Calu3 (cell line): ENCODE results near the gene PTPRC. TPM values are rescaled to one million over a fixed set of nuclear protein-coding genes. Genes with fewer than 3 reads are reported as not detected.

Experiments used
- BruUV-seq: library from RNA; stranded (reverse); fragments of 400-500 nt; replicated peaks from 2 replicates; lab custom pipeline; 2021; lab: Mats Ljungman, UMichigan
- CTCF ChIA-PET: fragments of 300-600 bp; sonication (Branson Sonifier 250); formaldehyde crosslinking; loops from one replicate; lab custom pipeline; 2022; ENCODE audit warnings: antibody characterized with exemption; lab: Charles Lee
- DNase-seq: peaks from one replicate; pipeline ENCODE4 v3.0.0; 2022
- H3K27ac Mint-ChIP-seq: one replicate; pipeline ENCODE4 v1.8.0; 2022; ENCODE audit warnings: mixed read lengths; ENCODE audit not compliant: unreplicated experiment
- H3K27me3 Mint-ChIP-seq: one replicate; pipeline ENCODE4 v1.8.0; 2022; ENCODE audit warnings: mixed read lengths; ENCODE audit not compliant: unreplicated experiment
- H3K36me3 Mint-ChIP-seq: one replicate; pipeline ENCODE4 v1.8.0; 2022; ENCODE audit warnings: mild to moderate bottlenecking, moderate library complexity, mixed read lengths; ENCODE audit not compliant: insufficient read depth, unreplicated experiment
- H3K4me1 Mint-ChIP-seq: one replicate; pipeline ENCODE4 v1.8.0; 2022; ENCODE audit warnings: mild to moderate bottlenecking, low read depth, mixed read lengths; ENCODE audit not compliant: unreplicated experiment
- H3K4me3 Mint-ChIP-seq: one replicate; pipeline ENCODE4 v1.8.0; 2022; ENCODE audit warnings: mild to moderate bottlenecking, low read depth, moderate library complexity, mixed read lengths; ENCODE audit not compliant: unreplicated experiment
- H3K9me3 Mint-ChIP-seq: one replicate; pipeline ENCODE4 v1.8.0; 2022; ENCODE audit warnings: low read depth, mixed read lengths; ENCODE audit not compliant: unreplicated experiment
- intact Hi-C: fragments of 100-400 bp; cut with micrococcal nuclease; formaldehyde crosslinking; loops from one replicate; pipeline ENCODE4 v1.10.0; 2022; ENCODE audit not compliant: unreplicated experiment
- total RNA-seq: library from RNA; stranded (reverse); gene quantifications from 2 replicates; pipeline ENCODE4 v1.2.3, GENCODE V29; 2022
- TF ChIP-seq, protein P1 (sequence below): fragments of 200-600 bp; IDR thresholded peaks from one replicate; pipeline ENCODE4 v1.8.0; 2022; ENCODE audit warnings: antibody characterized with exemption; ENCODE audit not compliant: unreplicated experiment

The PTPRC gene
- total RNA-seq, 1 experiment from 2014 or later = not detected

DNA sequence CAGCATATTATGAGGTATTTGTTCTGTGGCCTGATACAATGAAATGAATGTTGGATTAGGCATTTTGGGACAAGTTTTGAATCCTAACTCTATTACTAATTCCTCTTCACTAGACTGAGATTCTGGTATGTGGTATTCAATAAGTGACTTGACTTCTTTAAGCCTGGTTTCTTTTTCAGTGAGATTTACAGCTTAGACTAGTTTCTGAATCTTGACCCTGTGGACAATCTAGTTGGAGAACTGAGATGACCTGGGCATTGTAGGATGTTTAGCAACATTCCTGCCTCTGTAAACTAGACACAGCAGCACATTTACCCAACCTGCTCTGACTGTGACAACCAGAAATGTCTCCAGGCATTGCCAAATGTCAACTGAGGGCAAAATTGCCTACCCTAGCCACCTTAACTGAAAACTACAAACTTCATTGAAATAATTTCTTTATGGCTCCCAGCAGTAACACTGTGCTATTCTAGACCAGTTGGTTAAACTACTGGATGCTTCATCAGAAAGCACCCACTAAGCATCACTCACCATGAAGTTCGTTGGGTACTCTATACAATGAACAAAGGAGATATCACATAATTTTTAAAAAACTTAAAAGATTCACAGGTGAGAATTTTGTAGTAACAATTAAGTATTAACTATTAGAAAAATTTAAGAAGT, 16.8 kb downstream of the PTPRC start:
- DNase-seq = no peak
- Mint-ChIP-seq H3K27ac (no peak overlapping the region), H3K4me1 (no peaks in the 10 kb centered on the region), H3K27me3 (no peaks in the 10 kb centered on the region), H3K4me3 (no peak overlapping the region), H3K9me3 (no peaks in the 10 kb centered on the region), H3K36me3 (no peaks in the 10 kb centered on the region)
- CTCF ChIA-PET = no interaction called here
- intact Hi-C loops = no loop called here
- TF ChIP-seq, protein P1, sequence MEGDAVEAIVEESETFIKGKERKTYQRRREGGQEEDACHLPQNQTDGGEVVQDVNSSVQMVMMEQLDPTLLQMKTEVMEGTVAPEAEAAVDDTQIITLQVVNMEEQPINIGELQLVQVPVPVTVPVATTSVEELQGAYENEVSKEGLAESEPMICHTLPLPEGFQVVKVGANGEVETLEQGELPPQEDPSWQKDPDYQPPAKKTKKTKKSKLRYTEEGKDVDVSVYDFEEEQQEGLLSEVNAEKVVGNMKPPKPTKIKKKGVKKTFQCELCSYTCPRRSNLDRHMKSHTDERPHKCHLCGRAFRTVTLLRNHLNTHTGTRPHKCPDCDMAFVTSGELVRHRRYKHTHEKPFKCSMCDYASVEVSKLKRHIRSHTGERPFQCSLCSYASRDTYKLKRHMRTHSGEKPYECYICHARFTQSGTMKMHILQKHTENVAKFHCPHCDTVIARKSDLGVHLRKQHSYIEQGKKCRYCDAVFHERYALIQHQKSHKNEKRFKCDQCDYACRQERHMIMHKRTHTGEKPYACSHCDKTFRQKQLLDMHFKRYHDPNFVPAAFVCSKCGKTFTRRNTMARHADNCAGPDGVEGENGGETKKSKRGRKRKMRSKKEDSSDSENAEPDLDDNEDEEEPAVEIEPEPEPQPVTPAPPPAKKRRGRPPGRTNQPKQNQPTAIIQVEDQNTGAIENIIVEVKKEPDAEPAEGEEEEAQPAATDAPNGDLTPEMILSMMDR = no peak
- BruUV-seq = no TSS peak

DNA sequence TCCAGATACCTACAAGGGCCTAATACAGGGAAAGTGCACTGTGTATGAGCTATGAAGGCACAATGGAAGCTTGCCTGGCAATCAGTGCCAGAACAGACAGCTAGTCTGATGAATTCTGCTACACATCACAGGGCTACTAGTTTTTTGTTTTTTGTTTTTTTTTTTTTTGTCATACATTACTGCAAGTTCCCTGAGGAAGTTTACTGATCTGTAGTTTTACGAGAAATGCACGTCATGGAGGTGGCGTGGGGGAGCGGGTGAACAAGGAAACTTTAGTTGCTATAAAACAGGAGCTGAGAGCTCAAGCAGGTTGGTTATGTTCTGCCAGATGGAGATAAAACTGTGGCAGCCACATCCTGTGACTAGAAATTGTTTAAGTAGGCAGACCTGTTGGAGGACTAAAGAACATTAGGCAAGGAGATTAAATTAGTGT, 17.7 kb downstream of the PTPRC start:
- no peak overlapping the region for H3K4me3 Mint-ChIP-seq
- no peaks in the 10 kb centered on the region for H3K27me3 Mint-ChIP-seq
- DNase-seq = no peak
- no TSS peak for BruUV-seq
- H3K27ac Mint-ChIP-seq = no peak overlapping the region
- no peaks in the 10 kb centered on the region for H3K36me3 Mint-ChIP-seq
- CTCF ChIA-PET = interaction anchor here (0.7 kb wide), 1 partner anchor 44 kb away, joined by 3 read pairs; no protein-coding TSS in a partner anchor
- no peaks in the 10 kb centered on the region for H3K9me3 Mint-ChIP-seq
- intact Hi-C loops = no loop called here
- no peaks in the 10 kb centered on the region for H3K4me1 Mint-ChIP-seq
- TF ChIP-seq, protein P1 = no peak

DNA sequence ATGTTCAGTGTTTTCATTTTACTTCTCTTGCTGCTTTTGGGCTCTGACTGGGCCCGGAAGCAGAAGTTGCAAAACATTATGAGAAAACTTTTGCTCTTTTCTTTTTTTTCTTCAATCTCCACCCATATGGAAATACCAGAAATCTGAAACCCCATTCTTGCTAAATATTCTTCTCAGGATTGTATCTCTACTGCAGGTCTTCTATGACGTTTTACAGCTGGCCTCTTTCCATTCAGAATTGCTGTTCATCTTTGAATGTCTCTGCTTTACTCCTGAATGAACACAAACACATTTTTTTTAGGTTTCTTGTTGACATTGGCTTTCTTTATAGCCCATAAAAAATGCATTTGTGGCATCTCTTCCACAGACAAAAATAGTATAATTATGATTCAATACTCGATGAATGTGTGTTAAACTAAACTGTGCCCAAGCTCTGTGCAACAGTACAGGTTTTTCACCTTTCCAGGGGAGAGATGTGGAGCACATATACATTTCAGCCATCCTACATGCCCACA, 18.8 kb downstream of the PTPRC start:
- intact Hi-C loops = no loop called here
- CTCF ChIA-PET = no interaction called here
- no peaks in the 10 kb centered on the region for H3K27me3 Mint-ChIP-seq
- no peak overlapping the region for H3K27ac Mint-ChIP-seq
- no peak for DNase-seq
- BruUV-seq = no TSS peak
- TF ChIP-seq, protein P1 = no peak
- no peaks in the 10 kb centered on the region for H3K36me3 Mint-ChIP-seq
- H3K4me1 Mint-ChIP-seq = no peaks in the 10 kb centered on the region
- H3K9me3 Mint-ChIP-seq = no peaks in the 10 kb centered on the region
- H3K4me3 Mint-ChIP-seq = no peak overlapping the region

DNA sequence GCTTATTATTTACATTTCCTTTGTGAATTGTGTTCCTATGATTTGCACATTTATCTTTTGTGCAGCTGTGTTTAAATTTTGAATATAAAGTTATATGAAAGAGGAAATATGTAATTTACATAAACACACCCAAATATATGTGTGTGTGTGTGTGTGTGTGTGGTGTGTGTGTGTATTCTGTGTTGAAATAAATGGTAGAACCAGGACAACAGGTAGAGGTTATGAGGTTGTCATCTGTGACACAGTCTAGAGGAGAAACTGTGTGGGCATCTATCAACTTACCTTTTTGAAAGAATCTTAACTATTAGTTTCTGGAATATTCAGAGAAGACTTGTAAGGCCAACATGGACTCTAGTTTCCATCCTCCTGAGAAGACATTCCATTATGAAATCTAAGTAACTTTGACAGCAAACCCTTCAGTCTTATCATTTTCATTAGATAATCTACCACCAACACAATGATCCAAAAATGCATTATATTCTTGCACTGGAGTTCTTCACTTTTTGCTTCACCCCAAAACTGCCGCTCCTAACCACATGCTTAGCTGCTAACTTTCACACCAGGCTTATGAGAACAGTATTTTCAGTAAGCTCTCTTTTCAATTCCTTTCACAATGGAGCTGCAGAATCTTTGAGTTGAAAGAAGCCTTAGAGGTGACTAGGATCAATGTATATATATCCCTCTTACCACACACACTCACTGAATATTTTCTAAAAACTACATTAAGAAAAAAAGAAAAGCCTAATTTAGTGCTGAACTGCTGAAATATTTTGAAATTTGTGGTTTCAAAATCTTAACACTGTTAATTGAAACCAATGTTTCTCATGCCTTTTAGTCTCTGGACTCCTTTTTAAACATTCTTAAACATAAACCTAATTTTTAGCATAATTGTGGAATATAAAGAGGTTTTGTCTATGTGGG, 21.8 kb downstream of the PTPRC start:
- intact Hi-C loops = no loop called here
- Mint-ChIP-seq H3K27ac (no peak overlapping the region), H3K36me3 (no peaks in the 10 kb centered on the region), H3K9me3 (no peaks in the 10 kb centered on the region), H3K4me3 (no peak overlapping the region), H3K27me3 (no peaks in the 10 kb centered on the region), H3K4me1 (no peaks in the 10 kb centered on the region)
- no TSS peak for BruUV-seq
- TF ChIP-seq, protein P1 = no peak
- no peak for DNase-seq
- CTCF ChIA-PET = interaction anchor here (0.6 kb wide), 1 partner anchor 392 kb away, joined by 4 read pairs; no protein-coding TSS in a partner anchor
